Caco-2 (cell line): ENCODE results near the gene DNAH10. TPM values are rescaled to one million over a fixed set of nuclear protein-coding genes. Genes with fewer than 3 reads are reported as not detected.

Source experiments
- BruUV-seq: library from RNA; stranded (reverse); fragments of 400-500 nt; replicated peaks from 2 replicates; lab custom pipeline; 2021; lab: Mats Ljungman, UMichigan
- CTCF ChIA-PET: fragments of 300-600 bp; sonication (Branson Sonifier 250); formaldehyde crosslinking; loops from one replicate; lab custom pipeline; 2022; ENCODE audit warnings: antibody characterized with exemption; lab: Charles Lee
- POLR2A ChIA-PET: fragments of 300-600 bp; sonication (Branson Sonifier 250); formaldehyde crosslinking; loops from one replicate; lab custom pipeline; 2022; ENCODE audit warnings: antibody characterized with exemption; lab: Charles Lee
- DNase-seq, 2 experiments: peaks; one replicate each; pipeline versions ENCODE4 v3.0.0 to v3.0.0-alpha.2; 2020 to 2022
- H3K27me3 ChIP-seq: replicated peaks from 2 replicates; pipeline ENCODE4 v1.6.0; 2011; ENCODE audit warnings: low read length; ENCODE audit not compliant: control insufficient read depth, insufficient read depth
- H3K36me3 ChIP-seq: 2 replicates; pipeline ENCODE4 v1.5.1; 2011; ENCODE audit warnings: low read length; ENCODE audit not compliant: control insufficient read depth, insufficient read depth
- H3K4me1 ChIP-seq: fragments of 250-450 bp; sonication (Bioruptor Pico); 2 replicates; pipeline ENCODE4 v1.5.1; 2020; ENCODE audit warnings: mild to moderate bottlenecking
- H3K4me3 ChIP-seq: 2 replicates; pipeline ENCODE4 v1.5.1; 2011; ENCODE audit warnings: low read depth, mild to moderate bottlenecking, control low read depth, low read length
- H3K9me3 ChIP-seq: fragments of 250-450 bp; sonication (Bioruptor Pico); 2 replicates; pipeline ENCODE4 v1.5.1; 2020; ENCODE audit warnings: mild to moderate bottlenecking, moderate library complexity
- H3K27ac Mint-ChIP-seq: one replicate; pipeline ENCODE4 v1.8.0; 2022; ENCODE audit warnings: mixed read lengths; ENCODE audit not compliant: unreplicated experiment
- H3K27me3 Mint-ChIP-seq: one replicate; pipeline ENCODE4 v1.8.0; 2022; ENCODE audit warnings: mixed read lengths; ENCODE audit not compliant: insufficient read depth, unreplicated experiment
- H3K36me3 Mint-ChIP-seq: one replicate; pipeline ENCODE4 v1.8.0; 2022; ENCODE audit warnings: mild to moderate bottlenecking, mixed read lengths; ENCODE audit not compliant: insufficient read depth, unreplicated experiment
- H3K4me1 Mint-ChIP-seq: one replicate; pipeline ENCODE4 v1.8.0; 2022; ENCODE audit warnings: low read depth, mixed read lengths; ENCODE audit not compliant: unreplicated experiment
- H3K4me3 Mint-ChIP-seq: one replicate; pipeline ENCODE4 v1.8.0; 2022; ENCODE audit warnings: mild to moderate bottlenecking, moderate library complexity, mixed read lengths; ENCODE audit not compliant: unreplicated experiment
- H3K9me3 Mint-ChIP-seq: one replicate; pipeline ENCODE4 v1.8.0; 2022; ENCODE audit warnings: mixed read lengths; ENCODE audit not compliant: unreplicated experiment
- intact Hi-C: fragments of 100-400 bp; cut with micrococcal nuclease; formaldehyde crosslinking; loops from one replicate; pipeline ENCODE4 v1.10.0; 2022; ENCODE audit not compliant: unreplicated experiment
- total RNA-seq: library from RNA; stranded (reverse); gene quantifications from 2 replicates; pipeline ENCODE4 v1.2.3, GENCODE V29; 2022
- TF ChIP-seq, protein P1 (sequence below), 2 experiments: fragments of 200-600 bp in 1 of 2; IDR thresholded peaks; 1 replicate in 1 of 2; 2 replicates in 1 of 2; pipeline versions ENCODE4 v1.5.1 to v1.8.0; 2011 to 2022; ENCODE audit warnings: antibody characterized with exemption in 1 of 2, control low read depth in 1 of 2, inconsistent platforms in 1 of 2, low read depth in 1 of 2, low read length in 1 of 2, mild to moderate bottlenecking in 1 of 2, moderate library complexity in 1 of 2; ENCODE audit not compliant: insufficient read depth in 1 of 2, severe bottlenecking in 1 of 2, unreplicated experiment in 1 of 2

DNAH10 gene
- total RNA-seq, 1 experiment from 2014 or later, result 0.45 TPM

DNA sequence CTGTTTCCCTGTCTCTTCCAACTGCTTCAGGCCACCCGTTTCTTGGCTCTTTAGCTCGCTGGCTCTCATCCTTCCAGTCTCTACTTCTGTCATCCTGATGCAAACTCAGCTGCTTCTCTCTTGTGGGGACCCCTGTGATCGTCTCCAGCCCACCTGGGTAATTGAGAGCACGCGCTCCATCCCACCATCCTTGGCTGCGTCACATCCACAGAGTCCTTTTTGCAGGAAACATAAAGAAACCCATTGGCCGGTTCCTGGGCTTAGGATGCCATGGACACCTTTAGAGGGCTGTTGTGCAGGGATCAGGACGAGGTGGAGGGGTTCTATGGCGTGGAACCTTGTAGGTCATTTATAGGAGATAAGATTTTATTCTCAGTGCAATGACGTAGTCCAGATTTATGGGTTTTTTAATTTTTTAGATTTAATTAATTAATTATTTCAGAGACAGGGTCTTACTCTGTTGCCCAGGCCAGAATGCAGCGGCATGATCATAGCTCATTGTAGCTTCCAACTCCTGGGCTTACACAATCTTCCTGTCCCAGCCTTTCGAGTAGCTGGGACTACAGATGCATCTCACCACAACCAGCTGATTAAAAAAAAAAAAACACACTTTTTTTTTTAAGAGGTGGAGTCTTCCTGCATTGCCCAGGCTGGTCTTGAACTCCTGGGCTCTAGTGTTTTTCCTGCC, 127.9 kb downstream of the DNAH10 start:
- H3K9me3 Mint-ChIP-seq, result no peaks in the 10 kb centered on the region
- Histone ChIP-seq H3K27me3 (no peaks in the 10 kb centered on the region), H3K4me1 (no peaks in the 10 kb centered on the region), H3K36me3 (no peaks in the 10 kb centered on the region), H3K9me3 (no peaks in the 10 kb centered on the region), H3K4me3 (no peak overlapping the region)
- peaks cover 4% of the 10 kb centered on the region for H3K36me3 Mint-ChIP-seq
- intact Hi-C loops, result no loop called here
- no peaks in the 10 kb centered on the region for H3K4me1 Mint-ChIP-seq
- no peak overlapping the region for H3K27ac Mint-ChIP-seq
- ChIA-PET POLR2A (no interaction called here), CTCF (interaction anchor here (0.8 kb wide), 1 partner anchor 10 kb away, joined by 3 read pairs; no protein-coding TSS in a partner anchor)
- H3K4me3 Mint-ChIP-seq, result no peak overlapping the region
- no TSS peak for BruUV-seq
- no peaks in the 10 kb centered on the region for H3K27me3 Mint-ChIP-seq
- DNase-seq, result no peak
- TF ChIP-seq, protein P1, sequence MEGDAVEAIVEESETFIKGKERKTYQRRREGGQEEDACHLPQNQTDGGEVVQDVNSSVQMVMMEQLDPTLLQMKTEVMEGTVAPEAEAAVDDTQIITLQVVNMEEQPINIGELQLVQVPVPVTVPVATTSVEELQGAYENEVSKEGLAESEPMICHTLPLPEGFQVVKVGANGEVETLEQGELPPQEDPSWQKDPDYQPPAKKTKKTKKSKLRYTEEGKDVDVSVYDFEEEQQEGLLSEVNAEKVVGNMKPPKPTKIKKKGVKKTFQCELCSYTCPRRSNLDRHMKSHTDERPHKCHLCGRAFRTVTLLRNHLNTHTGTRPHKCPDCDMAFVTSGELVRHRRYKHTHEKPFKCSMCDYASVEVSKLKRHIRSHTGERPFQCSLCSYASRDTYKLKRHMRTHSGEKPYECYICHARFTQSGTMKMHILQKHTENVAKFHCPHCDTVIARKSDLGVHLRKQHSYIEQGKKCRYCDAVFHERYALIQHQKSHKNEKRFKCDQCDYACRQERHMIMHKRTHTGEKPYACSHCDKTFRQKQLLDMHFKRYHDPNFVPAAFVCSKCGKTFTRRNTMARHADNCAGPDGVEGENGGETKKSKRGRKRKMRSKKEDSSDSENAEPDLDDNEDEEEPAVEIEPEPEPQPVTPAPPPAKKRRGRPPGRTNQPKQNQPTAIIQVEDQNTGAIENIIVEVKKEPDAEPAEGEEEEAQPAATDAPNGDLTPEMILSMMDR (IDR thresholded peaks at IDR 0.05; ENCODE audit: insufficient read depth in 1 of 2, low read depth in 1 of 2, low read length in 1 of 2, severe bottlenecking in 1 of 2, unreplicated experiment in 1 of 2), result no peak

DNA sequence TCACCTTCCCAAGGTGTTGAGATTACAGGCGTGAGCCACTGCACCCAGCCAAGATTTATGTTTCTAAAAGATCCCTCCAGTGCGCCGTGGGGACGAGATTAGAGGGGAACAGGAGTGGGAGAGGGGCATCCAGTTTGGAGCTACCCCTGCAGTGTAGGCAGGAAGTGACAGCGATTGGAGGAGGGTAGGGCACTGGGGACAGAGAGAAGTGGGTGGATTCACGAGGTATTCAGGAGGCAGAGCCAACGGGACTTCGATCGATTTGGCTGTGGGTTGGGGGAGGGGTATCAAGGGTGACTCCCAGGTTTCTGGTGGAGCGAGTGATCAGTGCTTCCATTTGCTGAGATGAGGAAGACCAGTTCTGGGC, 128.4 kb downstream of the DNAH10 start:
- H3K36me3 ChIP-seq, result no peaks in the 10 kb centered on the region
- Mint-ChIP-seq H3K36me3 (peaks cover 4% of the 10 kb centered on the region), H3K27me3 (no peaks in the 10 kb centered on the region), H3K27ac (no peak overlapping the region), H3K4me1 (no peaks in the 10 kb centered on the region), H3K4me3 (no peak overlapping the region), H3K9me3 (no peaks in the 10 kb centered on the region)
- ChIA-PET CTCF (interaction anchor here (0.8 kb wide), 1 partner anchor 9 kb away, joined by 3 read pairs; no protein-coding TSS in a partner anchor), POLR2A (no interaction called here)
- no peaks in the 10 kb centered on the region for H3K9me3 ChIP-seq
- no peaks in the 10 kb centered on the region for H3K4me1 ChIP-seq
- no peak overlapping the region for H3K4me3 ChIP-seq
- no peak for DNase-seq
- intact Hi-C loops, result no loop called here
- TF ChIP-seq, protein P1 (IDR thresholded peaks at IDR 0.05; ENCODE audit: insufficient read depth in 1 of 2, low read depth in 1 of 2, low read length in 1 of 2, severe bottlenecking in 1 of 2, unreplicated experiment in 1 of 2), result no peak
- H3K27me3 ChIP-seq, result no peaks in the 10 kb centered on the region
- no TSS peak for BruUV-seq

DNA sequence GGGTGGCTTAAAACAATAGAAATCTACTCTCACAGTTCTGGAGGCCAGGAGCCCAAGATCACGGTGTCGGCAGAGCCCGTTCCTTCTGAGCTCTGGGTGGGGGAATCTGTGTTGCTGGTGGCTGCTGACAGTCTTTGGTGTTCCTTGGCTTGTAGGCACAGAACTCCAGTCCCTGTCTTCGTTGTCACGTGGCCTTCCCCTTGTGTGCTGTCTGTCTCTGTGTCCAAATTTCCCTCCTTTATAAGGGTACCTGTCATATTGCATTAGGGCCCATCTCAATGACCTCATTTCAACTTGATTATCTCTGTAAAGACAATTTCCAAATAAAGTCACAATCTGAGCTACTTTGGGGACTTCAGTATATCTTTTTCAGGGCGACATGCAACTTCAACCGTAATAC, 128.9 kb downstream of the DNAH10 start:
- ChIA-PET CTCF (no interaction called here), POLR2A (no interaction called here)
- no peak overlapping the region for H3K4me3 Mint-ChIP-seq
- H3K9me3 Mint-ChIP-seq, result no peaks in the 10 kb centered on the region
- DNase-seq, result no peak
- Histone ChIP-seq H3K36me3 (no peaks in the 10 kb centered on the region), H3K4me3 (no peak overlapping the region), H3K9me3 (no peaks in the 10 kb centered on the region), H3K27me3 (no peaks in the 10 kb centered on the region), H3K4me1 (no peaks in the 10 kb centered on the region)
- no peaks in the 10 kb centered on the region for H3K27me3 Mint-ChIP-seq
- no TSS peak for BruUV-seq
- no peak overlapping the region for H3K27ac Mint-ChIP-seq
- peaks cover 4% of the 10 kb centered on the region for H3K36me3 Mint-ChIP-seq
- H3K4me1 Mint-ChIP-seq, result no peaks in the 10 kb centered on the region
- TF ChIP-seq, protein P1 (IDR thresholded peaks at IDR 0.05; ENCODE audit: insufficient read depth in 1 of 2, low read depth in 1 of 2, low read length in 1 of 2, severe bottlenecking in 1 of 2, unreplicated experiment in 1 of 2), result no peak
- intact Hi-C loops, result no loop called here
